GM23338 (cell line): ENCODE results near the gene KISS1. TPM values are rescaled to one million over a fixed set of nuclear protein-coding genes. Genes with fewer than 3 reads are reported as not detected.

Experiments used
- ATAC-seq: fragments of 200-7000 bp; cut with Tn5 transposase; 3 replicates; pipeline ENCODE4 v1.9.1; 2020
- DNase-seq: peaks from one replicate; pipeline ENCODE4 v3.0.0-alpha.2; 2015; ENCODE audit warnings: low spot score
- H2AFZ ChIP-seq: fragments of 200-600 bp; sonication (generic); 2 replicates; pipeline ENCODE4 v1.8.0; 2016; ENCODE audit warnings: antibody characterized with exemption, mild to moderate bottlenecking, moderate library complexity
- H3F3A ChIP-seq: fragments of 200-600 bp; sonication (generic); replicated peaks from 2 replicates; pipeline ENCODE4 v1.8.0; 2017; ENCODE audit warnings: antibody characterized with exemption, mixed run types, low read depth
- H3K27ac ChIP-seq: fragments of 200-600 bp; sonication (generic); 2 replicates; pipeline ENCODE4 v1.6.1; 2016; ENCODE audit warnings: low read depth
- H3K27me3 ChIP-seq: fragments of 200-600 bp; sonication (generic); 2 replicates; pipeline ENCODE4 v1.8.0; 2016; ENCODE audit warnings: mild to moderate bottlenecking, mixed run types, moderate library complexity; ENCODE audit not compliant: insufficient read depth
- H3K36me3 ChIP-seq: fragments of 200-600 bp; sonication (generic); 2 replicates; pipeline ENCODE4 v1.8.0; 2016; ENCODE audit warnings: mild to moderate bottlenecking; ENCODE audit not compliant: insufficient read depth
- H3K4me1 ChIP-seq: fragments of 200-600 bp; sonication (generic); 2 replicates; pipeline ENCODE4 v1.8.0; 2016; ENCODE audit warnings: mild to moderate bottlenecking, moderate library complexity; ENCODE audit not compliant: insufficient read depth
- H3K4me2 ChIP-seq: fragments of 200-600 bp; sonication (generic); 2 replicates; pipeline ENCODE4 v1.7.1; 2017; ENCODE audit warnings: mixed run types
- H3K4me3 ChIP-seq: fragments of 200-600 bp; sonication (generic); 2 replicates; pipeline ENCODE4 v1.6.1; 2016; ENCODE audit warnings: mixed run types
- H3K79me2 ChIP-seq: fragments of 200-600 bp; sonication (generic); replicated peaks from 2 replicates; pipeline ENCODE4 v1.8.0; 2017; ENCODE audit warnings: mild to moderate bottlenecking; ENCODE audit not compliant: insufficient read depth
- H3K9me2 ChIP-seq: fragments of 200-600 bp; sonication (generic); 2 replicates; pipeline ENCODE4 v1.8.0; 2017; ENCODE audit not compliant: insufficient read depth
- H4K20me1 ChIP-seq: fragments of 200-600 bp; sonication (generic); replicated peaks from 2 replicates; pipeline ENCODE4 v1.8.0; 2017; ENCODE audit warnings: mild to moderate bottlenecking; ENCODE audit not compliant: insufficient read depth
- H3K27ac Mint-ChIP-seq: 2 replicates; pipeline ENCODE4 v1.8.0; 2020; ENCODE audit warnings: inconsistent platforms, mild to moderate bottlenecking, moderate library complexity, mixed read lengths
- H3K27me3 Mint-ChIP-seq: 3 replicates; pipeline ENCODE4 v1.8.0; 2022; ENCODE audit warnings: low read depth, mild to moderate bottlenecking, moderate library complexity, mixed read lengths, inconsistent platforms; ENCODE audit not compliant: insufficient read depth, poor library complexity
- H3K36me3 Mint-ChIP-seq: 3 replicates; pipeline ENCODE4 v1.8.0; 2021; ENCODE audit warnings: low read depth, mild to moderate bottlenecking, inconsistent platforms, moderate library complexity, mixed read lengths
- H3K4me1 Mint-ChIP-seq: 3 replicates; pipeline ENCODE4 v1.8.0; 2020; ENCODE audit warnings: mild to moderate bottlenecking, inconsistent platforms, mixed read lengths
- H3K4me3 Mint-ChIP-seq: 3 replicates; pipeline ENCODE4 v1.8.0; 2021; ENCODE audit warnings: moderate library complexity, mild to moderate bottlenecking, inconsistent platforms, mixed read lengths
- H3K9me3 Mint-ChIP-seq: 3 replicates; pipeline ENCODE4 v1.8.0; 2020; ENCODE audit warnings: moderate library complexity, mild to moderate bottlenecking, inconsistent platforms, mixed read lengths
- CREB1 ChIP-seq: fragments of 250-450 bp; sonication (Bioruptor Pico); IDR thresholded peaks from 2 replicates; pipeline ENCODE4 v1.5.0; 2020; ENCODE audit warnings: low read depth, mild to moderate bottlenecking, moderate library complexity
- CTCF ChIP-seq, 2 experiments: fragments of 200-600 bp in 1 of 2; sonication (generic) in 1 of 2; conservative IDR thresholded peaks; 2 replicates each; pipeline versions ENCODE4 v1.5.1 to v1.6.1; 2016 to 2017; ENCODE audit warnings: antibody characterized with exemption in 2 of 2, low read depth in 2 of 2, mild to moderate bottlenecking in 2 of 2, moderate library complexity in 1 of 2
- ETS1 ChIP-seq: IDR thresholded peaks from 2 replicates; pipeline ENCODE4 v1.6.1; 2016; ENCODE audit warnings: antibody characterized with exemption
- EZH2 ChIP-seq: fragments of 200-600 bp; sonication (generic); IDR thresholded peaks from one replicate; pipeline ENCODE4 v1.8.0; 2017; ENCODE audit warnings: antibody characterized with exemption, mild to moderate bottlenecking, low read depth; ENCODE audit not compliant: unreplicated experiment
- EZH2phosphoT487 ChIP-seq: fragments of 200-600 bp; sonication (generic); IDR thresholded peaks from one replicate; pipeline ENCODE4 v1.8.1; 2018; ENCODE audit warnings: antibody characterized with exemption; ENCODE audit not compliant: unreplicated experiment
- JUNB ChIP-seq: IDR thresholded peaks from one replicate; pipeline ENCODE4 v1.6.1; 2016; ENCODE audit warnings: antibody characterized with exemption; ENCODE audit not compliant: unreplicated experiment
- REST ChIP-seq: IDR thresholded peaks from one replicate; pipeline ENCODE4 v1.6.1; 2018; ENCODE audit warnings: antibody characterized with exemption; ENCODE audit not compliant: unreplicated experiment
- ZNF114 ChIP-seq: fragments of 250-450 bp; sonication (Bioruptor Pico); IDR thresholded peaks from 2 replicates; pipeline ENCODE4 v1.5.0; 2020; ENCODE audit warnings: mild to moderate bottlenecking, moderate library complexity
- ZNF331 ChIP-seq: fragments of 250-450 bp; sonication (Bioruptor Pico); IDR thresholded peaks from 2 replicates; pipeline ENCODE4 v1.5.0; 2020; ENCODE audit warnings: low read depth, mild to moderate bottlenecking, moderate library complexity
- polyA plus RNA-seq: library from polyadenylated mRNA; unstranded; fragments of >200 nt; fragmentation: Nextera tagmentation; extraction: Ambion mirVana; gene quantifications from 2 replicates; pipeline ENCODE4 v1.2.1, GENCODE V29; 2016
- total RNA-seq: library from RNA; depleted of rRNA; stranded (reverse); fragments of >200 nt; shearing (Covaris generic); gene quantifications from 2 replicates; pipeline ENCODE4 v1.2.3, GENCODE V29; 2014

KISS1 gene
- total and polyA plus RNA-seq, 2 experiments from 2014 or later = not detected

- Histone ChIP-seq H3K36me3 (no peaks in the 10 kb centered on the region), H2AFZ (no peak overlapping the region), H3K9me2 (no peaks in the 10 kb centered on the region), H3K4me1 (peaks cover 7% of the 10 kb centered on the region), H3F3A (no peaks in the 10 kb centered on the region), H3K27me3 (peaks cover 13% of the 10 kb centered on the region; the same call in 1 of the 2 replicates), H4K20me1 (no peaks in the 10 kb centered on the region), H3K79me2 (no peaks in the 10 kb centered on the region), H3K4me2 (no peak overlapping the region), H3K4me3 (no peak overlapping the region), H3K27ac (no peak overlapping the region)
- no peak overlapping the region for H3K4me3 Mint-ChIP-seq
- DNase-seq (peak; percentile 13), ATAC-seq (no peak)
- H3K27me3 Mint-ChIP-seq = peaks cover 9% of the 10 kb centered on the region
- TF ChIP-seq ETS1 (no peak), ZNF114 (CRISPR knock-in tag) (no peak), EZH2 (no peak), CTCF (conservative IDR thresholded peaks at IDR 0.05; ENCODE audit: low read depth in 2 of 2) (no peak)
- no peaks in the 10 kb centered on the region for H3K36me3 Mint-ChIP-seq
- peaks cover 19% of the 10 kb centered on the region for H3K4me1 Mint-ChIP-seq
- H3K27ac Mint-ChIP-seq = no peak overlapping the region
- no peaks in the 10 kb centered on the region; the same call in 2 of the 3 replicates for H3K9me3 Mint-ChIP-seq
Measured at GRCh38 chr1:204194771-204195170, 1.5 kb downstream of the KISS1 start.

GRCh38 chr1:204194080-204194479 lies 2.2 kb downstream of the KISS1 start:
- no peaks in the 10 kb centered on the region for H3F3A ChIP-seq
- H3K36me3 Mint-ChIP-seq = no peaks in the 10 kb centered on the region
- H3K27me3 ChIP-seq = peaks cover 20% of the 10 kb centered on the region; the same call in 1 of the 2 replicates
- H3K4me2 ChIP-seq = no peak overlapping the region
- DNase-seq (no peak), ATAC-seq (no peak)
- no peak overlapping the region for H3K27ac ChIP-seq
- H3K27me3 Mint-ChIP-seq = peaks cover 6% of the 10 kb centered on the region
- H3K79me2 ChIP-seq = no peaks in the 10 kb centered on the region
- H3K9me3 Mint-ChIP-seq = no peaks in the 10 kb centered on the region; the same call in 2 of the 3 replicates
- H4K20me1 ChIP-seq = no peaks in the 10 kb centered on the region
- H3K36me3 ChIP-seq = no peaks in the 10 kb centered on the region
- peaks cover 19% of the 10 kb centered on the region for H3K4me1 Mint-ChIP-seq
- no peak overlapping the region for H3K4me3 ChIP-seq
- H3K9me2 ChIP-seq = no peaks in the 10 kb centered on the region
- no peak overlapping the region for H2AFZ ChIP-seq
- peaks cover 7% of the 10 kb centered on the region for H3K4me1 ChIP-seq
- no peak overlapping the region for H3K27ac Mint-ChIP-seq
- H3K4me3 Mint-ChIP-seq = no peak overlapping the region
- TF ChIP-seq EZH2 (no peak), REST (no peak), ZNF331 (CRISPR knock-in tag) (no peak), ETS1 (no peak), CREB1 (CRISPR knock-in tag) (no peak), JUNB (no peak), EZH2phosphoT487 (no peak), CTCF (conservative IDR thresholded peaks at IDR 0.05; ENCODE audit: low read depth in 2 of 2) (no peak), ZNF114 (CRISPR knock-in tag) (no peak)
